IMR-90 (cell line): ENCODE measurements around the gene SLC1A1. TPM values are rescaled to one million over a fixed set of nuclear protein-coding genes. Genes with fewer than 3 reads are reported as not detected.
"Not testable (repeated sequence)": the region's sequence is repeated elsewhere in the genome, so short reads cannot be mapped to it uniquely, and the experiment has no call there.

Experiments used
- ATAC-seq: fragments of 200-7000 bp; cut with Tn5 transposase; 2 replicates; pipeline ENCODE4 v1.9.1; 2020; ENCODE audit warnings: low read depth, mild to moderate bottlenecking, moderate library complexity
- BruUV-seq: library from RNA; stranded (reverse); fragments of 400-500 nt; replicated peaks from 2 replicates; lab custom pipeline; 2021; lab: Mats Ljungman, UMichigan
- CTCF ChIA-PET: fragments of 300-600 bp; formaldehyde crosslinking; extraction: SDS; loops from one replicate; lab custom pipeline; 2021; ENCODE audit warnings: antibody characterized with exemption; lab: Yijun Ruan, JAX
- POLR2A ChIA-PET: fragments of 300-600 bp; sonication (Branson Sonifier 250); formaldehyde crosslinking; loops from one replicate; lab custom pipeline; 2022; ENCODE audit warnings: antibody characterized with exemption; ENCODE audit not compliant: unreplicated experiment; lab: Charles Lee
- DNase-seq: peaks from one replicate; pipeline ENCODE4 v3.0.0; 2013
- H2AFZ ChIP-seq: replicated peaks from 2 replicates; pipeline ENCODE3; 2013; ENCODE audit warnings: low read length, mild to moderate bottlenecking; ENCODE audit not compliant: poor library complexity
- H2AK5ac ChIP-seq: 2 replicates; pipeline ENCODE4 v1.6.1; 2013; ENCODE audit warnings: low read depth, low read length, inconsistent platforms
- H2AK9ac ChIP-seq: replicated peaks from 2 replicates; pipeline ENCODE3; 2013; ENCODE audit warnings: mild to moderate bottlenecking, low read depth, low read length, moderate library complexity; ENCODE audit not compliant: poor library complexity
- H2BK120ac ChIP-seq: 2 replicates; pipeline ENCODE4 v1.6.1; 2013; ENCODE audit warnings: low read depth, low read length, inconsistent platforms
- H2BK15ac ChIP-seq: 3 replicates; pipeline ENCODE4 v1.6.1; 2013; ENCODE audit warnings: low read depth, low read length, inconsistent platforms
- H2BK20ac ChIP-seq: 2 replicates; pipeline ENCODE4 v1.6.1; 2013; ENCODE audit warnings: low read depth, mild to moderate bottlenecking, inconsistent platforms, low read length, moderate library complexity
- H2BK5ac ChIP-seq: 2 replicates; pipeline ENCODE4 v1.6.1; 2013; ENCODE audit warnings: mild to moderate bottlenecking, low read depth, low read length, inconsistent platforms; ENCODE audit not compliant: poor library complexity, severe bottlenecking
- H3K14ac ChIP-seq: replicated peaks from 2 replicates; pipeline ENCODE4 v1.6.1; 2013; ENCODE audit warnings: low read depth, low read length, inconsistent platforms
- H3K18ac ChIP-seq: 2 replicates; pipeline ENCODE4 v1.6.1; 2013; ENCODE audit warnings: low read depth, low read length, control low read depth
- H3K23ac ChIP-seq: 2 replicates; pipeline ENCODE4 v1.6.1; 2013; ENCODE audit warnings: low read depth, low read length, inconsistent platforms
- H3K27ac ChIP-seq: 2 replicates; pipeline ENCODE4 v1.5.1; 2013; ENCODE audit warnings: mild to moderate bottlenecking, control low read depth, low read length; ENCODE audit not compliant: insufficient read depth
- H3K27me3 ChIP-seq: 2 replicates; pipeline ENCODE4 v1.6.1; 2013; ENCODE audit warnings: low read length; ENCODE audit not compliant: control insufficient read depth, insufficient read depth
- H3K36me3 ChIP-seq: 2 replicates; pipeline ENCODE4 v1.6.1; 2013; ENCODE audit warnings: low read length, mixed read lengths; ENCODE audit not compliant: control insufficient read depth, insufficient read depth
- H3K4ac ChIP-seq: 2 replicates; pipeline ENCODE4 v1.6.1; 2013; ENCODE audit warnings: low read depth, low read length, inconsistent platforms
- H3K4me1 ChIP-seq: 2 replicates; pipeline ENCODE4 v1.6.1; 2013; ENCODE audit warnings: low read length, mixed read lengths; ENCODE audit not compliant: control insufficient read depth, insufficient read depth
- H3K4me2 ChIP-seq: 2 replicates; pipeline ENCODE4 v1.6.1; 2013; ENCODE audit warnings: low read depth, mild to moderate bottlenecking, control low read depth, low read length, moderate library complexity
- H3K4me3 ChIP-seq: 2 replicates; pipeline ENCODE4 v1.5.1; 2013; ENCODE audit warnings: low read depth, mild to moderate bottlenecking, control low read depth, low read length, moderate library complexity; ENCODE audit not compliant: insufficient read depth
- H3K56ac ChIP-seq: 2 replicates; pipeline ENCODE4 v1.6.1; 2013; ENCODE audit warnings: low read length, inconsistent platforms; ENCODE audit not compliant: insufficient read depth; ENCODE audit errors: extremely low read depth
- H3K79me1 ChIP-seq, 2 experiments: 2 replicates each; pipeline ENCODE4 v1.6.1; 2013; ENCODE audit warnings: low read length in 2 of 2, inconsistent platforms in 1 of 2, low read depth in 1 of 2
- H3K9ac ChIP-seq: 2 replicates; pipeline ENCODE4 v1.6.1; 2013; ENCODE audit warnings: low read depth, low read length, control low read depth
- H3K9me1 ChIP-seq: 2 replicates; pipeline ENCODE4 v1.6.1; 2013; ENCODE audit warnings: low read length, inconsistent platforms; ENCODE audit not compliant: insufficient read depth
- H3K9me3 ChIP-seq: 2 replicates; pipeline ENCODE4 v1.6.1; 2013; ENCODE audit warnings: low read length; ENCODE audit not compliant: control insufficient read depth, insufficient read depth
- H4K20me1 ChIP-seq: 2 replicates; pipeline ENCODE4 v1.6.1; 2013; ENCODE audit warnings: low read length, inconsistent platforms; ENCODE audit not compliant: insufficient read depth
- H4K5ac ChIP-seq: 2 replicates; pipeline ENCODE4 v1.6.1; 2013; ENCODE audit warnings: mild to moderate bottlenecking, low read depth, low read length, control low read depth
- H4K8ac ChIP-seq, 2 experiments: 2 replicates each; pipeline ENCODE4 v1.6.1; 2013; ENCODE audit warnings: low read depth in 2 of 2, low read length in 2 of 2, control low read depth in 1 of 2, inconsistent platforms in 1 of 2
- H4K91ac ChIP-seq: 2 replicates; pipeline ENCODE4 v1.6.1; 2013; ENCODE audit warnings: low read depth, low read length, inconsistent platforms; ENCODE audit not compliant: insufficient read depth
- WGBS, 2 experiments: methylation state at CpG; one replicate each; pipeline versions ENCODE4 v1.1.5 to v1.1.7; 2013; ENCODE audit warnings: missing lambda C conversion rate in 2 of 2; ENCODE audit not compliant: insufficient read length in 1 of 2; ENCODE audit errors: extremely low coverage in 2 of 2; 5-methylcytosine and 5-hydroxymethylcytosine counted together
- dilution Hi-C: fragments of 300-500 bp; cut with HindIII; formaldehyde crosslinking; loops from one replicate; pipeline ENCODE4 v1.14.3; 2018; ENCODE audit warnings: low sequenced_read_pairs; ENCODE audit not compliant: unreplicated experiment
- in situ Hi-C: fragments of 300-500 bp; cut with MboI; formaldehyde crosslinking; loops from 3 replicates; pipeline ENCODE4 v1.14.3; 2019; ENCODE audit warnings: low sequenced_read_pairs, inconsistent platforms, mixed read lengths
- intact Hi-C: fragments of 100-400 bp; cut with micrococcal nuclease; formaldehyde crosslinking; loops from 2 replicates; pipeline ENCODE4 v1.10.0; 2022
- polyA plus RNA-seq, 3 experiments: library from polyadenylated mRNA; depleted of rRNA; stranded (reverse); fragments of >200 nt; gene quantifications; 2 replicates each; pipeline ENCODE4 v1.2.3, GENCODE V29; 2012; ENCODE audit warnings: low replicate concordance in 1 of 3
- total RNA-seq: library from RNA; depleted of rRNA; stranded (reverse); fragments of >200 nt; gene quantifications from 2 replicates; pipeline ENCODE4 v1.2.3, GENCODE V29; 2012

The SLC1A1 gene
- total and polyA plus RNA-seq, 2 of the 4 experiments (the other 2 are of a cell fraction), result 2.2 to 4.1 TPM

- H2BK20ac ChIP-seq, H2AK9ac ChIP-seq, H3K4me1 ChIP-seq, H3K9me3 ChIP-seq, H3K23ac ChIP-seq, H3K9me1 ChIP-seq, dilution Hi-C loops, H3K4me3 ChIP-seq, H3K79me1 ChIP-seq, POLR2A ChIA-PET, DNase-seq, BruUV-seq, H3K27me3 ChIP-seq, H3K18ac ChIP-seq, H2AFZ ChIP-seq, H3K9ac ChIP-seq, H3K14ac ChIP-seq, H3K56ac ChIP-seq, H3K4ac ChIP-seq, H4K91ac ChIP-seq, H2BK15ac ChIP-seq, H3K36me3 ChIP-seq, H4K20me1 ChIP-seq, ATAC-seq, H3K27ac ChIP-seq, H4K8ac ChIP-seq, H2BK120ac ChIP-seq, H3K4me2 ChIP-seq, H2AK5ac ChIP-seq, H4K5ac ChIP-seq, in situ Hi-C loops, H2BK5ac ChIP-seq, CTCF ChIA-PET, intact Hi-C loops: not testable (repeated sequence)
- WGBS, 2 experiments, result no CpG with 5 or more reads among the region's 8 CpGs
These were observed 41.1 kb downstream of the SLC1A1 start for GRCh38 chr9:4531355-4531754.

DNA sequence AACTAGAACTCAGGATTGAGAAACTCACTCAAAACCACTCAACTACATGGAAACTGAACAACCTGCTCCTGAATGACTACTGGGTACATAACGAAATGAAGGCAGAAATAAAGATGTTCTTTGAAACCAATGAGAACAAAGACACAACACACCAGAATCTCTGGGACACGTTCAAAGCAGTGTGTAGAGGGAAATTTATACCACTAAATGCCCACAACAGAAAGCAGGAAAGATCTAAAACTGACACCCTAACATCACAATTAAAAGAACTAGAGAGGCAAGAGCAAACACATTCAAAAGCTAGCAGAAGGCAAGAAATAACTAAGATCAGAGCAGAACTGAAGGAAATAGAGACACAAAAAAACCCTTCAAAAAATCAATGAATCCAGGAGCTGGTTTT lies 43.6 kb downstream of the SLC1A1 start:
- H4K20me1 ChIP-seq, H2BK5ac ChIP-seq, H2BK15ac ChIP-seq, ATAC-seq, H3K4me2 ChIP-seq, DNase-seq, H3K9ac ChIP-seq, H4K91ac ChIP-seq, H2AK5ac ChIP-seq, H2BK20ac ChIP-seq, H3K23ac ChIP-seq, H2AK9ac ChIP-seq, H2BK120ac ChIP-seq, H3K9me1 ChIP-seq, POLR2A ChIA-PET, dilution Hi-C loops, CTCF ChIA-PET, H3K4me1 ChIP-seq, BruUV-seq, H4K5ac ChIP-seq, H3K79me1 ChIP-seq, H2AFZ ChIP-seq, H3K4me3 ChIP-seq, H3K18ac ChIP-seq, intact Hi-C loops, H4K8ac ChIP-seq, H3K36me3 ChIP-seq, H3K14ac ChIP-seq, H3K4ac ChIP-seq, H3K27ac ChIP-seq, H3K27me3 ChIP-seq, in situ Hi-C loops, H3K9me3 ChIP-seq, H3K56ac ChIP-seq: not testable (repeated sequence)
- whole genome bisulfite sequencing, 2 experiments, result no CpG with 5 or more reads among the region's 2 CpGs
